Fibroblast of mammary gland (primary cell): ENCODE measurements around the gene GJC1.

Source experiments
- DNase-seq: peaks from one replicate; pipeline ENCODE4 v3.0.0-alpha.2; 2010; ENCODE audit warnings: low read depth
- H3K4me3 ChIP-seq: 2 replicates; pipeline ENCODE4 v1.5.1; 2011; ENCODE audit warnings: low read depth, mild to moderate bottlenecking, low read length, moderate library complexity; ENCODE audit not compliant: control insufficient read depth
- TF ChIP-seq, protein P1 (sequence below): conservative IDR thresholded peaks from 2 replicates; pipeline ENCODE4 v1.5.1; 2011; ENCODE audit warnings: low read depth, low read length, inconsistent platforms; ENCODE audit not compliant: control insufficient read depth, insufficient read depth

The GJC1 gene

DNA sequence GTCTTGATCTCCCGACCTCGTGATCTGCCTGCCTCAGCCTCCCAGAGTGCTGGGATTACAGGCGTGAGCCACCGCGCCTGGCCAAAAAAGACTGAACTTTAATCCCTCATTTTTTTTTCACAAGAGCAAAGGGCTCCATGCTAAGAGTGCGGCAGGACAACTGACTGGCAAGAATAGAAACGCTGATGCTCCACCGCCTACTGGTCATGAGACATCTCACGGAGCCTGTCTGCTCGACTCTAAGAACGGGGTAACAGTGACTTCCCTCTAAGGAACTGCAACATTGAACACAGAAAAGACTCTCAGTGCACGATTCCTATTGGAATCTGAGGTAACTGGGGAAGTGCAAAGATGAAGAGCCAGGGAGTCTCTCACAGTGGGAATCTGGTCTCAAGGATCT, 41.5 kb upstream of the GJC1 start:
- TF ChIP-seq, protein P1, sequence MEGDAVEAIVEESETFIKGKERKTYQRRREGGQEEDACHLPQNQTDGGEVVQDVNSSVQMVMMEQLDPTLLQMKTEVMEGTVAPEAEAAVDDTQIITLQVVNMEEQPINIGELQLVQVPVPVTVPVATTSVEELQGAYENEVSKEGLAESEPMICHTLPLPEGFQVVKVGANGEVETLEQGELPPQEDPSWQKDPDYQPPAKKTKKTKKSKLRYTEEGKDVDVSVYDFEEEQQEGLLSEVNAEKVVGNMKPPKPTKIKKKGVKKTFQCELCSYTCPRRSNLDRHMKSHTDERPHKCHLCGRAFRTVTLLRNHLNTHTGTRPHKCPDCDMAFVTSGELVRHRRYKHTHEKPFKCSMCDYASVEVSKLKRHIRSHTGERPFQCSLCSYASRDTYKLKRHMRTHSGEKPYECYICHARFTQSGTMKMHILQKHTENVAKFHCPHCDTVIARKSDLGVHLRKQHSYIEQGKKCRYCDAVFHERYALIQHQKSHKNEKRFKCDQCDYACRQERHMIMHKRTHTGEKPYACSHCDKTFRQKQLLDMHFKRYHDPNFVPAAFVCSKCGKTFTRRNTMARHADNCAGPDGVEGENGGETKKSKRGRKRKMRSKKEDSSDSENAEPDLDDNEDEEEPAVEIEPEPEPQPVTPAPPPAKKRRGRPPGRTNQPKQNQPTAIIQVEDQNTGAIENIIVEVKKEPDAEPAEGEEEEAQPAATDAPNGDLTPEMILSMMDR = no peak
- DNase-seq = no peak
- H3K4me3 ChIP-seq = no peak overlapping the region

DNA sequence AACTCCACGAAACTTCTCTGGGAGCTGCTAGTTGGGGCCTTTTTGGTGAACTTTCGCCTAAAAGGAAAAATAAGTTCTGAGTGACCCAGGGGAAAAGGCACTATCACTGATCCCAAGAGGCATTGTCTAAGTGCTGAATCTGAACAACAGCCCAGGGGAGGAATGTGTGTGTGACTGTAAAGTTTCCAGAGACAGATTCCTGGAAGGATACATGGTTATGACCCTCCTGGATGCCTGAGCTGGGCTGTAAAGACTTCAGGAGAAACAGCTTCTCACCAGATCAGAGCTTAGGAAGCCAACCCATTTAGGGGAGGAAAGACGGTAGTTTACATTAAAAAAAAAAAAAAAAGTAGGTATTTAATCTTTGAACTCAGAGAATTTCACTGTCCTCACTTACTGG, 37.8 kb upstream of the GJC1 start:
- TF ChIP-seq, protein P1 = no peak
- DNase-seq = no peak
- no peak overlapping the region for H3K4me3 ChIP-seq

DNA sequence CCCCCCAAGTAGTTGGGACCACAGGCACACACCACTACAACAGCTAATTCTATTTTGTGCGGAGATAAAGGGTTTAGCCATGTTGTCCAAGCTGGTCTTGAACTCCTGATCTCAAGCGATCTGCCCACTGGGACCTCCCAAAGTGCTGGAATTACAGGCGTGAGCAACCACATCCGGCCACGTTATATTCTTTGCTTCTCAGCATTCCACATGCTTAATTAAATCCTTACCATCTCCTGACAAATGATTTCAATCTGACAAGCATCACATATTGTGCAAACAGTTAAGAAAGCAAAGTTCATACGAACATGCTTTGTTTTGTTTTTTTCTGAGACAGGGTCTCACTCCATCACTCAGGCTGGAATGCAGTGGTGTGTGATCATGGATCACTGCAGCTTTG, 35.8 kb upstream of the GJC1 start:
- no peak overlapping the region for H3K4me3 ChIP-seq
- peak; percentile 13 for DNase-seq
- TF ChIP-seq, protein P1 = no peak

DNA sequence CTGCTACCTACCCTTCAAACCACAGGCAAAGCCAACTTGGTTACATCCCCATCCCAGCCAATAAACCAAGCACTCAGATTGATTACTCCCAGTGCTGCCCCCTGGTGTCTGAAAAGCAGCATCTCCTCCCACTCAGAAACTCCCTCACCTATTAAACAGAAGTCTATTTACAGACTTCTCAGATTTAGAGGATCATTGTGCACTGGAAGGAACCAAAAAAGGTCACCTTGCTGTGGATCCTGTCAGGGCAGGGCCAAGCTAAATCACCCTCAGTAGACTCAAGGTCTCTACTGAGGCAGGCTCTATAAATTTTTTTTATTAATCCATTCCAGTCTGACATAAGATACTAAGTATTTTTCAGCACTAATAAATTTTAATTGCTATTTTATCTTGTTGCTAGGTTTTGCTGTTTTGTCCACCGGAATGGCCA, 35.2 kb upstream of the GJC1 start:
- TF ChIP-seq, protein P1 = peak; percentile 87
- no peak overlapping the region for H3K4me3 ChIP-seq
- DNase-seq = peak; percentile 73

DNA sequence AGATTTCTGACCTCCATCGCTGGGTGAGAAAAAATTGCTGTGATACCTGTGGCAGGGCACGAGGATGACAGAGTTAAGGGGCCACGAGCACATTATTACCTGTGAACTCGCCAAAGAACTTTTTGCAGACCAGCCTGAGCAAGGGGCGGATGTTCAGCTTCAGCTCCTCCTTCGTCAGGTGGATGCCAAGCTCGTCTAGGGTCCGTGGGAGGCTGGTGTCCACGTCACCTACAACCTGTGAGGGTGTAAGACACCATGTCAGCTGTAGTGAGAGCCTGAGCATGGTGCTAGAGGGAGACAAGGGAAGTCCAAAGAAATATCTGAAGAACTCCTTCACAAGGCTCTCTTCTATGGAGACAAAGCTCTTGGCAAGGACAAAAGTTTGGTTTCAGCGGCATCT, 34.7 kb upstream of the GJC1 start:
- TF ChIP-seq, protein P1 = no peak
- no peak for DNase-seq
- no peak overlapping the region for H3K4me3 ChIP-seq

DNA sequence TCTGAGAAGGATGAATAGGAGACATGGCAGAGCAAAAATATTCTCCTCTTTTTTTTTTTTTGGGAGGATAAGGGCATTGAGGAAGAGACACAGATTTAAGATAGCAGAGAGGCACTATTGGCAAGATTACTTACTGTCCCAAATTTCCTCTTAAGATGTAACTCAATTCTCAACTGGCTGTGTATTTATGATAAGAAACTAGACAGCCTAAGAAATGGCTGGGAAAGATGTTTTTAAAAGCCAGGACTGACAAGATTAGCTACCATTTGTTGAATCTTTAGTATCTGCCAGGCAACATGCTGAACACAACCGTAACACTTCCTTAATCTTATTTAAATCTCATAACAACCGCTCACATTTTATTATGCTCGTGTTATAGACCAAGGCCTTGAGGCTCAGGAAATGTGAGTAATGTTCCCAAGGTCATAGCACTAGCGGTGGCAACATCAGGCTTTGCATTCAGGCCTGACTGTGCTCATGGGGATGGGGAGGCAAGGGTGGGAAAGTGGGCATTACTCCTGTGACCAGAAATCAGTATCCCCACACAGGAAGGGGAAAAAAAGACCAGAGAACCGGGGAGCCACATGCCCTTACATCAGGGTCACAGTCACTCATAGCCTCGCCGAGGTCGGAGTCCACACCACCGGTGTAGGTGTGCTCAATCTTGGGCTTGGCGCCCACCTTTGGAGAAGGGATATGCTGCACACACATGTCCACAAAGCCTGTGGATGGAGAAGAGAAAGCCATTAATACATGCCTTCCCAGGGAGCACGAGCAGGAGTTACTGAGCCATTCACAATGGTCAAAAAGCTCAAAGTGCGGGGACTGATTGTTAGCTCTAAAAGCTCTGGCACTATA, 33.2 kb upstream of the GJC1 start:
- no peak overlapping the region for H3K4me3 ChIP-seq
- DNase-seq = no peak
- TF ChIP-seq, protein P1 = no peak
